H9 (cell line): ENCODE results near the gene FCN1. TPM values are rescaled to one million over a fixed set of nuclear protein-coding genes. Genes with fewer than 3 reads are reported as not detected.

Source experiments
- DNase-seq: peaks from one replicate; pipeline ENCODE4 v3.0.0-alpha.2; 2017
- H2AFZ ChIP-seq: one replicate; pipeline ENCODE4 v1.6.1; 2013; ENCODE audit warnings: mild to moderate bottlenecking, low read length, control low read depth, moderate library complexity
- H2AK5ac ChIP-seq: 2 replicates; pipeline ENCODE4 v1.6.1; 2013; ENCODE audit warnings: low read length, control low read depth, mixed read lengths; ENCODE audit not compliant: insufficient read length
- H2BK120ac ChIP-seq: one replicate; pipeline ENCODE4 v1.6.1; 2013; ENCODE audit warnings: low read depth, mild to moderate bottlenecking, low read length, control low read depth, inconsistent platforms; ENCODE audit not compliant: poor library complexity, severe bottlenecking
- H2BK12ac ChIP-seq: 2 replicates; pipeline ENCODE4 v1.6.1; 2013; ENCODE audit warnings: low read length, control low read depth, mixed read lengths, low read depth; ENCODE audit not compliant: insufficient read length
- H2BK15ac ChIP-seq: 2 replicates; pipeline ENCODE4 v1.6.1; 2013; ENCODE audit warnings: low read depth, low read length, control low read depth
- H2BK20ac ChIP-seq: one replicate; pipeline ENCODE4 v1.6.1; 2013; ENCODE audit warnings: low read depth, mild to moderate bottlenecking, low read length, control low read depth, inconsistent platforms; ENCODE audit not compliant: poor library complexity, severe bottlenecking
- H2BK5ac ChIP-seq: 2 replicates; pipeline ENCODE4 v1.6.1; 2013; ENCODE audit warnings: low read length, control low read depth, mixed read lengths; ENCODE audit not compliant: insufficient read length
- H3K14ac ChIP-seq: 2 replicates; pipeline ENCODE4 v1.6.1; 2013; ENCODE audit warnings: low read length, control low read depth; ENCODE audit not compliant: insufficient read depth
- H3K18ac ChIP-seq: 2 replicates; pipeline ENCODE4 v1.6.1; 2013; ENCODE audit warnings: low read depth, mild to moderate bottlenecking, mixed read lengths, low read length, control low read depth; ENCODE audit not compliant: insufficient read length
- H3K23ac ChIP-seq: 2 replicates; pipeline ENCODE4 v1.6.1; 2013; ENCODE audit warnings: low read length, control low read depth, mixed read lengths, low read depth; ENCODE audit not compliant: insufficient read length
- H3K23me2 ChIP-seq: 2 replicates; pipeline ENCODE4 v1.6.1; 2013; ENCODE audit warnings: low read depth, mild to moderate bottlenecking, mixed read lengths, low read length, control low read depth; ENCODE audit not compliant: insufficient read length, poor library complexity, severe bottlenecking
- H3K27ac ChIP-seq: 2 replicates; pipeline ENCODE4 v1.5.1; 2013; ENCODE audit warnings: low read length, control low read depth, mixed read lengths, low read depth; ENCODE audit not compliant: insufficient read length
- H3K27me3 ChIP-seq: 2 replicates; pipeline ENCODE4 v1.6.1; 2013; ENCODE audit warnings: low read length, control low read depth, inconsistent platforms; ENCODE audit not compliant: insufficient read depth
- H3K4ac ChIP-seq: 2 replicates; pipeline ENCODE4 v1.6.1; 2013; ENCODE audit warnings: low read depth, mild to moderate bottlenecking, control low read depth, inconsistent platforms, low read length, moderate library complexity
- H3K4me1 ChIP-seq: 2 replicates; pipeline ENCODE4 v1.6.1; 2013; ENCODE audit warnings: low read length, control low read depth, inconsistent platforms; ENCODE audit not compliant: insufficient read depth
- H3K4me2 ChIP-seq: 2 replicates; pipeline ENCODE4 v1.6.1; 2013; ENCODE audit warnings: low read length, control low read depth, mixed read lengths; ENCODE audit not compliant: insufficient read length, insufficient read depth
- H3K56ac ChIP-seq: 2 replicates; pipeline ENCODE4 v1.6.1; 2013; ENCODE audit warnings: low read depth, mild to moderate bottlenecking, mixed read lengths, low read length, control low read depth; ENCODE audit not compliant: insufficient read length
- H3K79me1 ChIP-seq: 2 replicates; pipeline ENCODE4 v1.6.1; 2013; ENCODE audit warnings: low read depth, mild to moderate bottlenecking, moderate library complexity, low read length, control low read depth, inconsistent platforms; ENCODE audit not compliant: insufficient read depth, poor library complexity, severe bottlenecking
- H3K79me2 ChIP-seq: 2 replicates; pipeline ENCODE4 v1.6.1; 2013; ENCODE audit warnings: low read length, control low read depth, inconsistent platforms; ENCODE audit not compliant: insufficient read depth
- H3K9ac ChIP-seq: 2 replicates; pipeline ENCODE4 v1.6.1; 2013; ENCODE audit warnings: low read length, control low read depth, mixed read lengths; ENCODE audit not compliant: insufficient read length; ENCODE audit errors: extremely low read depth
- H3K9me3 ChIP-seq: one replicate; pipeline ENCODE4 v1.6.1; 2013; ENCODE audit warnings: low read depth, low read length, inconsistent platforms; ENCODE audit not compliant: control insufficient read depth
- H3T11ph ChIP-seq: one replicate; pipeline ENCODE4 v1.6.1; 2013; ENCODE audit warnings: mild to moderate bottlenecking, low read length, control low read depth, inconsistent platforms
- H4K20me1 ChIP-seq: one replicate; pipeline ENCODE4 v1.6.1; 2013; ENCODE audit not compliant: control insufficient read depth, insufficient read length, insufficient read depth
- H4K5ac ChIP-seq: 2 replicates; pipeline ENCODE4 v1.6.1; 2013; ENCODE audit warnings: low read depth, mild to moderate bottlenecking, mixed read lengths, low read length, control low read depth; ENCODE audit not compliant: insufficient read length
- H4K8ac ChIP-seq: replicated peaks from 2 replicates; pipeline ENCODE4 v1.6.1; 2013; ENCODE audit warnings: low read length, control low read depth, mixed read lengths, low read depth; ENCODE audit not compliant: insufficient read length
- H4K91ac ChIP-seq: 2 replicates; pipeline ENCODE4 v1.6.1; 2013; ENCODE audit warnings: low read depth, mild to moderate bottlenecking, moderate library complexity, mixed read lengths, low read length, control low read depth; ENCODE audit not compliant: insufficient read length
- H3K27ac Mint-ChIP-seq, 3 experiments: 2 replicates in 2 of 3; 3 replicates in 1 of 3; pipeline ENCODE4 v1.8.0; 2020 to 2021; ENCODE audit warnings: mixed read lengths in 3 of 3, mild to moderate bottlenecking in 1 of 3, moderate library complexity in 1 of 3
- H3K27me3 Mint-ChIP-seq: 2 replicates; pipeline ENCODE4 v1.8.0; 2021; ENCODE audit warnings: low read depth, mild to moderate bottlenecking, moderate library complexity, mixed read lengths
- H3K36me3 Mint-ChIP-seq, 3 experiments: 2 replicates in 2 of 3; 3 replicates in 1 of 3; pipeline ENCODE4 v1.8.0; 2020 to 2021; ENCODE audit warnings: low read depth in 3 of 3, mixed read lengths in 3 of 3; ENCODE audit not compliant: insufficient read depth in 1 of 3
- H3K4me1 Mint-ChIP-seq, 2 experiments: 2 replicates each; pipeline ENCODE4 v1.8.0; 2020; ENCODE audit warnings: mixed read lengths in 2 of 2
- H3K4me3 Mint-ChIP-seq, 2 experiments: 2 replicates in 1 of 2; 3 replicates in 1 of 2; pipeline ENCODE4 v1.8.0; 2020 to 2021; ENCODE audit warnings: mild to moderate bottlenecking in 2 of 2, mixed read lengths in 2 of 2, moderate library complexity in 1 of 2
- H3K9me3 Mint-ChIP-seq, 2 experiments: 2 replicates in 1 of 2; 3 replicates in 1 of 2; pipeline ENCODE4 v1.8.0; 2020; ENCODE audit warnings: mild to moderate bottlenecking in 2 of 2, mixed read lengths in 2 of 2, moderate library complexity in 1 of 2
- CTCF ChIP-seq: fragments of 200-600 bp; sonication (generic); conservative IDR thresholded peaks from 3 replicates; pipeline ENCODE4 v1.8.0; 2021; ENCODE audit warnings: antibody characterized with exemption, mild to moderate bottlenecking
- WGBS: extraction: QIAGEN DNeasy Blood & Tissue Kit; methylation state at CpG from one replicate; pipeline ENCODE4 v1.1.7; 2013; ENCODE audit warnings: missing lambda C conversion rate, low lambda C conversion rate, mixed read lengths; ENCODE audit not compliant: insufficient read length; ENCODE audit errors: extremely low coverage; 5-methylcytosine and 5-hydroxymethylcytosine counted together
- total RNA-seq: library from RNA; stranded (reverse); gene quantifications from 2 replicates; pipeline ENCODE4 v1.2.1, GENCODE V29; 2021

FCN1 gene
- total RNA-seq, 1 experiment from 2014 or later, result not detected

DNA sequence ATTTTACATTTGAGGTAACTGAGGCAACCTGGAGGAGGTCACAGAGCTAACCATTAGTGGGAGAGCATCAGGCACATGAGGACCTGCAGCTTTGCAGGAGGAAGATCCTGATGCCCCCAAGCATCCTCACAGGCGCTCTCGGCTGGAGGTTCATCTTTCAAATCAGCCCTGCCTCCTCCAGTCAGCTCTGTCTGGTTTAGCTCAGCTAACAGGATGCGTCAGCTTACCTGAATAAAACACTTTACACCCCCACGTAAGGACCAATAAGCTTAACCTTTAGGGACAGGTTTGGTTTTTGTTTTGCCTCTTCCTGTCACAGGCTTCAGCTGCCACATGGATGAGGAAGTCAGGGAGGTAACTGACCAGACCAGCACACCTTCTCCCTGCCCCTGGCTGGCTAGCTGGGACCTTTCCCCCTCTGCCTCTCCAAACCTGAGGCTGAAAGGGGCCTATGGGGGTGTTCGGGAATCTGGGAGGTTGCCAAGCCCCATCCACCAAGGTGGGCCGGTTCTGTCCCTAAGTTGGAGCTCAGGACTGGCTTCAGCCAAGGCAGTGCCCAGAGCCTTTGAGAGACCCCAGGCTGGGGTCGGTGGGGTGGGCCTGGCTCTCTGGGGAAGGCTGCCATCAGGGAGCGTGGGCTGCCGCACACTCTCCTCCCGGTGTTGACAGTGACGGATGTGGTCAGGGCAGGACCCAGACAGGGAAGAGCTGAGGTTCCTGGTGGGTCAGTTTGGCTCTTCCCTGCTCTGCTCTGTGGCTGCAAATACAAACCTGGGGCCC lies 20.0 kb upstream of the FCN1 start:
- Mint-ChIP-seq H3K9me3 (no peaks in the 10 kb centered on the region; a peak in 1 of 5 replicates), H3K27ac (no peak overlapping the region), H3K27me3 (peaks cover 6% of the 10 kb centered on the region), H3K4me3 (no peak overlapping the region; a peak in 1 of 5 replicates), H3K4me1 (peaks cover 30 to 47% of the 10 kb centered on the region in 2 experiments), H3K36me3 (no peaks in the 10 kb centered on the region)
- H2BK12ac ChIP-seq, result no peak overlapping the region
- WGBS, result no CpG with 5 or more reads among the region's 11 CpGs
- H2BK120ac ChIP-seq, result no peak overlapping the region
- H3K56ac ChIP-seq, result no peak overlapping the region
- H3K4me1 ChIP-seq, result no peaks in the 10 kb centered on the region
- TF ChIP-seq CTCF, result no peak
- H3K23ac ChIP-seq, result no peak overlapping the region
- no peak overlapping the region for H4K5ac ChIP-seq
- H3T11ph ChIP-seq, result no peak overlapping the region
- no peak overlapping the region for H2BK20ac ChIP-seq
- no peak overlapping the region for H3K14ac ChIP-seq
- H2AK5ac ChIP-seq, result no peak overlapping the region
- no peak overlapping the region for H3K27ac ChIP-seq
- no peaks in the 10 kb centered on the region for H3K9me3 ChIP-seq
- no peak overlapping the region for H4K8ac ChIP-seq
- no peak overlapping the region for H3K9ac ChIP-seq
- H3K79me1 ChIP-seq, result no peaks in the 10 kb centered on the region
- H2AFZ ChIP-seq, result no peak overlapping the region
- no peaks in the 10 kb centered on the region for H3K79me2 ChIP-seq
- no peak overlapping the region for H3K18ac ChIP-seq
- no peak overlapping the region for H4K91ac ChIP-seq
- H3K27me3 ChIP-seq, result no peaks in the 10 kb centered on the region
- no peak overlapping the region for H2BK15ac ChIP-seq
- no peak overlapping the region for H2BK5ac ChIP-seq
- no peaks in the 10 kb centered on the region for H4K20me1 ChIP-seq
- H3K23me2 ChIP-seq, result no peaks in the 10 kb centered on the region
- DNase-seq, result no peak
- no peak overlapping the region for H3K4me2 ChIP-seq
- H3K4ac ChIP-seq, result no peak overlapping the region
